A549 (cell line): ENCODE measurements around the gene C20orf204. TPM values are rescaled to one million over a fixed set of nuclear protein-coding genes. Genes with fewer than 3 reads are reported as not detected.

Experiments
- ATAC-seq, 2 experiments: fragments of 200-7000 bp in 1 of 2; fragments of >200 bp in 1 of 2; cut with Nextera tagmentation in 1 of 2; cut with Tn5 transposase in 1 of 2; 3 replicates each; pipeline versions ENCODE4 v1.8.0 to v1.9.1; 2018 to 2020; ENCODE audit warnings: mild to moderate bottlenecking in 1 of 2, moderate library complexity in 1 of 2
- CTCF ChIA-PET: fragments of 300-600 bp; sonication (Branson Sonifier 250); formaldehyde crosslinking; extraction: SDS; loops from one replicate; lab custom pipeline; 2021; ENCODE audit warnings: antibody characterized with exemption, inconsistent platforms; lab: Yijun Ruan, JAX
- POLR2A ChIA-PET: fragments of 350-600 bp; formaldehyde crosslinking; extraction: SDS; loops from one replicate; lab custom pipeline; 2021; ENCODE audit warnings: antibody characterized with exemption, inconsistent platforms; lab: Yijun Ruan, JAX
- DNase-seq, 2 experiments: peaks; one replicate each; pipeline versions ENCODE4 v3.0.0 to v3.0.0-alpha.2; 2011 to 2016; ENCODE audit warnings: low read depth in 1 of 2, low spot score in 1 of 2
- FAIRE-seq: peaks from 2 replicates; lab custom pipeline; 2011; peaks lifted over from hg19 to GRCh38; lab: Jason Lieb, UNC
- H3K27ac ChIP-seq, 2 experiments: fragments of >200 bp; sonication (Bioruptor Twin); formaldehyde crosslinking; 3 replicates each; pipeline ENCODE4 v1.5.1; 2016 to 2017
- H3K4me1 ChIP-seq: fragments of >200 bp; sonication (Bioruptor Twin); formaldehyde crosslinking; 3 replicates; pipeline ENCODE4 v1.6.1; 2016
- H3K4me2 ChIP-seq: fragments of >200 bp; sonication (Bioruptor Twin); formaldehyde crosslinking; 3 replicates; pipeline ENCODE4 v1.6.1; 2016
- H3K4me3 ChIP-seq: fragments of >200 bp; sonication (Bioruptor Twin); formaldehyde crosslinking; 3 replicates; pipeline ENCODE4 v1.5.1; 2016
- H3K9me3 ChIP-seq: fragments of >200 bp; sonication (Bioruptor Twin); formaldehyde crosslinking; 3 replicates; pipeline ENCODE4 v1.6.1; 2016
- BHLHE40 ChIP-seq: IDR thresholded peaks from 2 replicates; pipeline ENCODE4 v1.6.1; 2012; ENCODE audit warnings: low read depth, low read length, inconsistent platforms
- CBX2 ChIP-seq: fragments of 200-600 bp; sonication (generic); IDR thresholded peaks from 2 replicates; pipeline ENCODE4 v1.6.1; 2016; ENCODE audit warnings: low read depth, mild to moderate bottlenecking, borderline replicate concordance
- CBX8 ChIP-seq: fragments of 200-600 bp; sonication (generic); IDR thresholded peaks from 2 replicates; pipeline ENCODE4 v1.6.1; 2016
- CHD2 ChIP-seq: fragments of 150-350 bp; IDR thresholded peaks from 2 replicates; pipeline ENCODE4 v1.6.1; 2014; ENCODE audit warnings: low read length; ENCODE audit not compliant: partially characterized antibody
- EHF ChIP-seq: fragments of 250-450 bp; sonication (Bioruptor Pico); IDR thresholded peaks from 2 replicates; pipeline ENCODE4 v1.5.0; 2020; ENCODE audit warnings: mild to moderate bottlenecking
- EP300 ChIP-seq, 2 experiments: fragments of >200 bp; sonication (Bioruptor Twin); formaldehyde crosslinking; IDR thresholded peaks; 2 replicates in 1 of 2; 3 replicates in 1 of 2; pipeline ENCODE4 v1.6.1; 2016 to 2017
- ESRRA ChIP-seq: fragments of 150-350 bp; IDR thresholded peaks from 2 replicates; pipeline ENCODE4 v1.6.1; 2014; ENCODE audit warnings: mild to moderate bottlenecking, low read length, borderline replicate concordance
- FOSB ChIP-seq: fragments of 250-450 bp; sonication (Bioruptor Pico); IDR thresholded peaks from 2 replicates; pipeline ENCODE4 v1.5.0; 2020; ENCODE audit warnings: mild to moderate bottlenecking, moderate library complexity
- FOSL2 ChIP-seq, 2 experiments: fragments of 450-650 bp in 1 of 2; fragments of >200 bp in 1 of 2; sonication (Bioruptor Twin) in 1 of 2; formaldehyde crosslinking; IDR thresholded peaks; 2 replicates each; pipeline versions ENCODE4 v1.5.0 to v1.6.1; 2016 to 2020; ENCODE audit warnings: mild to moderate bottlenecking in 1 of 2, moderate library complexity in 1 of 2
- FOXS1 ChIP-seq: fragments of 250-450 bp; sonication (Bioruptor Pico); IDR thresholded peaks from 2 replicates; pipeline ENCODE4 v1.5.0; 2020; ENCODE audit warnings: mild to moderate bottlenecking, moderate library complexity
- GATA3 ChIP-seq: IDR thresholded peaks from 2 replicates; pipeline ENCODE4 v1.6.1; 2012; ENCODE audit warnings: borderline replicate concordance
- HDAC2 ChIP-seq: fragments of 200-600 bp; sonication (generic); IDR thresholded peaks from 2 replicates; pipeline ENCODE4 v1.6.1; 2016
- HOXA7 ChIP-seq: fragments of 250-450 bp; sonication (Bioruptor Pico); IDR thresholded peaks from 2 replicates; pipeline ENCODE4 v1.5.0; 2020; ENCODE audit warnings: mild to moderate bottlenecking, moderate library complexity
- HOXB13 ChIP-seq: fragments of 250-450 bp; sonication (Bioruptor Pico); IDR thresholded peaks from 2 replicates; pipeline ENCODE4 v1.5.0; 2020; ENCODE audit warnings: low read depth, mild to moderate bottlenecking, moderate library complexity
- JUN ChIP-seq, 2 experiments: fragments of >200 bp; sonication (Bioruptor Twin); formaldehyde crosslinking; IDR thresholded peaks; 2 replicates in 1 of 2; 3 replicates in 1 of 2; pipeline ENCODE4 v1.6.1; 2016 to 2017
- MAFK ChIP-seq: fragments of 450-650 bp; IDR thresholded peaks from 2 replicates; pipeline ENCODE4 v1.6.1; 2014; ENCODE audit not compliant: partially characterized antibody
- MYC ChIP-seq: IDR thresholded peaks from 2 replicates; pipeline ENCODE4 v1.6.1; 2012; ENCODE audit warnings: mild to moderate bottlenecking, inconsistent platforms, low read length, improper control_type of control experiment, borderline replicate concordance
- NFE2L2 ChIP-seq: fragments of 150-350 bp; conservative IDR thresholded peaks from 2 replicates; pipeline ENCODE4 v1.6.1; 2014; ENCODE audit warnings: low read length
- NR3C1 ChIP-seq: fragments of >200 bp; sonication (Bioruptor Twin); formaldehyde crosslinking; IDR thresholded peaks from 3 replicates; pipeline ENCODE4 v1.6.1; 2017
- RAD21 ChIP-seq, 2 experiments: fragments of >200 bp in 1 of 2; sonication (Bioruptor Twin) in 1 of 2; formaldehyde crosslinking in 1 of 2; IDR thresholded peaks in 1 of 2; conservative IDR thresholded peaks in 1 of 2; 2 replicates in 1 of 2; 3 replicates in 1 of 2; pipeline ENCODE4 v1.6.1; 2012 to 2018; ENCODE audit warnings: inconsistent platforms in 1 of 2
- RARB ChIP-seq: fragments of 250-450 bp; sonication (Bioruptor Pico); IDR thresholded peaks from 2 replicates; pipeline ENCODE4 v1.8.0; 2021; ENCODE audit warnings: mild to moderate bottlenecking, moderate library complexity
- RCOR1 ChIP-seq: fragments of 150-350 bp; IDR thresholded peaks from 2 replicates; pipeline ENCODE4 v1.6.1; 2014; ENCODE audit warnings: antibody characterized with exemption, low read length, low read depth
- RFX5 ChIP-seq: fragments of 450-650 bp; IDR thresholded peaks from 2 replicates; pipeline ENCODE4 v1.7.1; 2014; ENCODE audit warnings: antibody characterized with exemption, mild to moderate bottlenecking, moderate library complexity
- RNF2 ChIP-seq: fragments of 200-600 bp; sonication (generic); IDR thresholded peaks from 2 replicates; pipeline ENCODE4 v1.6.1; 2016; ENCODE audit warnings: low read depth, mild to moderate bottlenecking, antibody characterized with exemption, moderate library complexity, borderline replicate concordance
- SMC3 ChIP-seq: fragments of >200 bp; sonication (Bioruptor Twin); formaldehyde crosslinking; IDR thresholded peaks from 3 replicates; pipeline ENCODE4 v1.6.1; 2018; ENCODE audit warnings: inconsistent platforms
- TP53 ChIP-seq: fragments of 250-450 bp; sonication (Bioruptor Pico); IDR thresholded peaks from 2 replicates; pipeline ENCODE4 v1.5.0; 2021; ENCODE audit warnings: mild to moderate bottlenecking, moderate library complexity
- WGBS: methylation state at CpG from one replicate; pipeline ENCODE4 v1.1.6; 2017; ENCODE audit errors: missing lambda C conversion rate; 5-methylcytosine and 5-hydroxymethylcytosine counted together
- polyA plus RNA-seq, 4 experiments: library from polyadenylated mRNA; depleted of rRNA in 3 of 4; stranded (reverse); fragments of >200 nt; fragmentation: RNase III in 1 of 4; extraction: RNeasy Plus Mini Kit Qiagen cat#74134 plus additional on column Dnase treatment in 1 of 4; gene quantifications; 2 replicates in 3 of 4; 3 replicates in 1 of 4; pipeline ENCODE4 v1.2.3, GENCODE V29; 2011 to 2017
- TF ChIP-seq, protein P1 (sequence below): fragments of >200 bp; sonication (Bioruptor Twin); formaldehyde crosslinking; IDR thresholded peaks from 3 replicates; pipeline ENCODE4 v1.5.1; 2016
- TF ChIP-seq, protein P2 (sequence below): fragments of 450-650 bp; IDR thresholded peaks from 2 replicates; pipeline ENCODE4 v1.6.1; 2014; ENCODE audit warnings: antibody characterized with exemption
- TF ChIP-seq, protein P3 (sequence below): fragments of 150-350 bp; IDR thresholded peaks from 2 replicates; pipeline ENCODE4 v1.6.1; 2014; ENCODE audit warnings: low read depth, mild to moderate bottlenecking, low read length

Gene C20orf204
- polyA plus RNA-seq, 2 of the 4 experiments (the other 2 are of a cell fraction) = 0.21 to 0.59 TPM

DNA sequence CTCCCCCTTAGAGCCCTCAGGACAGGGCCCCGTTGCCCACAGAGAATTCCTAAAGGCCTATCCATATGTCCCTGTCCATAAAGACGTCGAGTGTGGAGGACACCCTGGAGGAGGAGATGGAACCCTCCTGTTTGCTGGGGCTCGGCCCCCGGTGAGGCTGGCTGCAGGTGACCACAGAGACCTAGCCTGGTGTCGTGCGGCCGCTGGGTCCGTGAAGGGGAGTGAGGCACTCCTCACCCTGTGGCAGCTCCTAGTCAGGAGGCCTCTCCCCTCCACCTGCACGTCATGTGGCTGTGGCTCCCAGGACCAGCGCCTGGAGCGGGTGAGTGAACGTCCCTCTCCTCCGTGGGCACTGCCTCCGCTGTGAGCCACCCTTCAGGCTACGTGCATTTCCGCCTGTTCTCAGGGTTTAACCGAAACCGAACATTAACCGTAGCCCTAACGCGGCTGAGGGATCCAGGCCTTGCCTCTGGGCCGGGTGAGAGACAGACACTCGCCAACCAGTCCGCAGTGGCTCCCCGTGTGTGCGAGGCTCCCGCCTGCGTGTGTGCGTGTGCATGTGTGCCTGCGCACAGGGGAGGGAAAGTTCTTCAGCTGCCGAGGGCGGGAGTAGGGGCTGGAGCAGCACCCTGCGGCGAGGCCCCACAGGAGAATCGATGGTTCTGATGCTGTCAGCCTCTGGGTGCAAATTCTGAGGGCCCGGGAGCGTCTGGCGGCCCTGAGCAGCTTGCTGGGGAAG is 21.1 kb downstream of the C20orf204 start:
- TF ChIP-seq FOXS1 (no peak), HOXB13 (CRISPR knock-in tag) (no peak), EHF (CRISPR knock-in tag) (no peak), BHLHE40 (no peak), EP300 (IDR thresholded peaks at IDR 0.05) (no peak), HDAC2 (no peak), RFX5 (no peak), CBX2 (no peak), CBX8 (no peak), JUN (IDR thresholded peaks at IDR 0.05) (no peak), NR3C1 (no peak), FOSB (CRISPR knock-in tag) (no peak), RARB (CRISPR knock-in tag) (no peak), TP53 (no peak), MYC (no peak), FOSL2 (IDR thresholded peaks at IDR 0.05) (no peak), FOSL2 (CRISPR knock-in tag; IDR thresholded peaks at IDR 0.05) (no peak), MAFK (no peak), ESRRA (no peak)
- TF ChIP-seq, protein P1, sequence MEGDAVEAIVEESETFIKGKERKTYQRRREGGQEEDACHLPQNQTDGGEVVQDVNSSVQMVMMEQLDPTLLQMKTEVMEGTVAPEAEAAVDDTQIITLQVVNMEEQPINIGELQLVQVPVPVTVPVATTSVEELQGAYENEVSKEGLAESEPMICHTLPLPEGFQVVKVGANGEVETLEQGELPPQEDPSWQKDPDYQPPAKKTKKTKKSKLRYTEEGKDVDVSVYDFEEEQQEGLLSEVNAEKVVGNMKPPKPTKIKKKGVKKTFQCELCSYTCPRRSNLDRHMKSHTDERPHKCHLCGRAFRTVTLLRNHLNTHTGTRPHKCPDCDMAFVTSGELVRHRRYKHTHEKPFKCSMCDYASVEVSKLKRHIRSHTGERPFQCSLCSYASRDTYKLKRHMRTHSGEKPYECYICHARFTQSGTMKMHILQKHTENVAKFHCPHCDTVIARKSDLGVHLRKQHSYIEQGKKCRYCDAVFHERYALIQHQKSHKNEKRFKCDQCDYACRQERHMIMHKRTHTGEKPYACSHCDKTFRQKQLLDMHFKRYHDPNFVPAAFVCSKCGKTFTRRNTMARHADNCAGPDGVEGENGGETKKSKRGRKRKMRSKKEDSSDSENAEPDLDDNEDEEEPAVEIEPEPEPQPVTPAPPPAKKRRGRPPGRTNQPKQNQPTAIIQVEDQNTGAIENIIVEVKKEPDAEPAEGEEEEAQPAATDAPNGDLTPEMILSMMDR = no peak
- TF ChIP-seq, protein P2, sequence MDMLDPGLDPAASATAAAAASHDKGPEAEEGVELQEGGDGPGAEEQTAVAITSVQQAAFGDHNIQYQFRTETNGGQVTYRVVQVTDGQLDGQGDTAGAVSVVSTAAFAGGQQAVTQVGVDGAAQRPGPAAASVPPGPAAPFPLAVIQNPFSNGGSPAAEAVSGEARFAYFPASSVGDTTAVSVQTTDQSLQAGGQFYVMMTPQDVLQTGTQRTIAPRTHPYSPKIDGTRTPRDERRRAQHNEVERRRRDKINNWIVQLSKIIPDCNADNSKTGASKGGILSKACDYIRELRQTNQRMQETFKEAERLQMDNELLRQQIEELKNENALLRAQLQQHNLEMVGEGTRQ = no peak
- no peak overlapping the region for H3K4me2 ChIP-seq
- H3K9me3 ChIP-seq = no peaks in the 10 kb centered on the region
- FAIRE-seq (no peak), ATAC-seq (peak in 1 of 2 experiments; percentile 8; a peak in 3 of 6 replicates), DNase-seq (no peak)
- ChIA-PET CTCF (interaction anchor here (0.7 to 7.2 kb wide), 28 partner anchors 10 to 428 kb away, joined by 3 to 143 read pairs (median 4); partner anchors contain the start of genes C20orf204, LKAAEAR1, NPBWR2 and PRPF6), POLR2A (no interaction called here)
- H3K27ac ChIP-seq = peak overlapping the region in 1 of 2 experiments; percentile 75; a peak in 3 of 6 replicates
- H3K4me3 ChIP-seq = no peak overlapping the region
- WGBS = 79% methylated on average over 29 of the region's 39 CpGs
- peaks cover 42% of the 10 kb centered on the region for H3K4me1 ChIP-seq

DNA sequence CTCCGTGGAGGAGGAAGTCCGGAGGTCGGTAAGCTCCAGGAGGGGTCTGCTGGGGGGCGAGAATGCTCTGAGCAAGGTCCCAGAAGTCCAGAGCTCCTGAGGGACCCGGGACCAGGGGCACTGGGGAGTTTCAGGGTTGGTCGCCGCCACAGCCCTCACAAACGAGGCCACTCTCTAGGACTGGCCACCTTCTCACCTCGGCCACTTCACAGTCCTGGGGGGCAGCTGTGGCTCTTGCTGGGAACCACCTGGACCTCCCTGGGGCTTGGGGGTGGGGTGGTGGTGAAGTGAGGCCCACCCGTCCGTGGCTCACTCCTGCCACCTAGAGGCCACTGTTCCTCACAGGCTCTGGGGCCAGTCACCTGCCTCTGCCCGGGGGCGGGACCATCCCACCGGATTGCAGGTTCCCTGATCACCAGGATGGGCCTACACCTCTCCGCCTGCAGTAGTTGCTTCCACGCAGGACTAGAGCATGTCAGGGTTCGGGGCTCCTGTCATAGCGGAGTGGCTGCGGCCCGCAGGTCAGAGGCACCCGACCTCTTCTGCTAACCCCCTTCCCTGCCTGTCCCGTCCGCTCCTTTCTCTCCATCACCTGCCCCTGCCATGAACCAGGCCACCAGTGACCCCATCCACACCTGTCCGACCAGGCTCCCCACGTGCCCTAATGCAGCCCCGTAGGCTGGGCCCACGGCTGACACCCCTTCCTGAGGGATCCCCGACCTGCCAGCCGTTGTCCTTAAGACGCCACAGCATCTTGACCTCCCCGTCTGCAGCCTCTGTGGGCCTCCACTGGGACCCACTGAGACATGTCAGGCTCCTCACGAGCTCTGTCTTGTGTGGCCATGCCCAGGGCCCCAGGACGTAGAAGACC is 21.9 kb downstream of the C20orf204 start:
- Histone ChIP-seq H3K9me3 (no peaks in the 10 kb centered on the region), H3K27ac (peak overlapping the region; percentile 9 to 75; a peak in 4 of 6 replicates), H3K4me1 (peaks cover 47% of the 10 kb centered on the region), H3K4me3 (no peak overlapping the region), H3K4me2 (peak overlapping the region; percentile 25; the same call in 1 of the 3 replicates)
- TF ChIP-seq HOXA7 (CRISPR knock-in tag) (no peak), CHD2 (no peak), RCOR1 (no peak), RNF2 (no peak), RARB (CRISPR knock-in tag) (no peak), MYC (no peak), SMC3 (peak; percentile 60), NFE2L2 (no peak), ESRRA (no peak), FOSB (CRISPR knock-in tag) (no peak), GATA3 (no peak), RAD21 (conservative IDR thresholded peaks at IDR 0.05 in 1 of 2, IDR thresholded peaks at IDR 0.05 in 1 of 2) (peak; percentile 83 to 87)
- TF ChIP-seq, protein P1 = peak; percentile 74
- TF ChIP-seq, protein P3, sequence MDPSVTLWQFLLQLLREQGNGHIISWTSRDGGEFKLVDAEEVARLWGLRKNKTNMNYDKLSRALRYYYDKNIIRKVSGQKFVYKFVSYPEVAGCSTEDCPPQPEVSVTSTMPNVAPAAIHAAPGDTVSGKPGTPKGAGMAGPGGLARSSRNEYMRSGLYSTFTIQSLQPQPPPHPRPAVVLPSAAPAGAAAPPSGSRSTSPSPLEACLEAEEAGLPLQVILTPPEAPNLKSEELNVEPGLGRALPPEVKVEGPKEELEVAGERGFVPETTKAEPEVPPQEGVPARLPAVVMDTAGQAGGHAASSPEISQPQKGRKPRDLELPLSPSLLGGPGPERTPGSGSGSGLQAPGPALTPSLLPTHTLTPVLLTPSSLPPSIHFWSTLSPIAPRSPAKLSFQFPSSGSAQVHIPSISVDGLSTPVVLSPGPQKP = no peak
- WGBS = 43% methylated on average over 26 of the region's 33 CpGs
- POLR2A ChIA-PET = no interaction called here
- FAIRE-seq (no peak), ATAC-seq (peak; percentile 64 to 82), DNase-seq (peak; percentile 69 to 90)
- CTCF ChIA-PET = interaction anchor here (0.6 to 7.2 kb wide), 31 partner anchors 9 to 520 kb away, joined by 3 to 143 read pairs (median 5); partner anchors contain the start of genes C20orf204, LKAAEAR1, NPBWR2 and PRPF6
